Thoracic aorta (tissue), 2 donors: ENCODE measurements around the gene SORD. TPM values are rescaled to one million over a fixed set of nuclear protein-coding genes. Genes with fewer than 3 reads are reported as not detected.
A peak's percentile ranks its signal among the peaks of the same experiment; 100 is the strongest.

Experiments
- ATAC-seq: fragments of 150-250 bp; one replicate; pipeline ENCODE4 v1.8.0; 2017; ENCODE audit warnings: low read depth; ENCODE audit not compliant: insufficient number of reproducible peaks, low FRiP score
- DNase-seq: peaks from one replicate; pipeline ENCODE4 v3.0.0-alpha.2; 2020; ENCODE audit warnings: low spot score
- H3K27ac ChIP-seq, 2 donors: fragments of 200-600 bp; sonication (generic); 1 replicate in 1 of 2; 2 replicates in 1 of 2; pipeline ENCODE4 v1.5.1; 2016; ENCODE audit warnings: mild to moderate bottlenecking in 2 of 2, moderate library complexity in 2 of 2
- H3K27me3 ChIP-seq: fragments of 200-600 bp; sonication (generic); replicated peaks from 2 replicates; pipeline ENCODE4 v1.6.0; 2016; ENCODE audit warnings: mild to moderate bottlenecking; ENCODE audit not compliant: insufficient read depth
- H3K36me3 ChIP-seq: fragments of 200-600 bp; sonication (generic); one replicate; pipeline ENCODE4 v1.5.1; 2016
- H3K4me1 ChIP-seq, 2 donors: fragments of 200-600 bp; sonication (generic); 1 replicate in 1 of 2; 2 replicates in 1 of 2; pipeline versions ENCODE4 v1.5.1 to v1.6.0; 2016; ENCODE audit warnings: low read depth in 2 of 2, mild to moderate bottlenecking in 1 of 2; ENCODE audit not compliant: control insufficient read depth in 1 of 2
- H3K4me3 ChIP-seq: fragments of 200-600 bp; sonication (generic); 2 replicates; pipeline ENCODE4 v1.5.1; 2016; ENCODE audit warnings: mild to moderate bottlenecking
- H3K9me3 ChIP-seq: fragments of 200-600 bp; sonication (generic); 2 replicates; pipeline ENCODE4 v1.5.1; 2016
- CTCF ChIP-seq: fragments of 200-600 bp; sonication (generic); IDR thresholded peaks from one replicate; pipeline ENCODE4 v1.5.1; 2019; ENCODE audit warnings: antibody characterized with exemption
- total RNA-seq, 2 donors: library from RNA; depleted of rRNA; stranded (reverse); fragments of >200 nt; gene quantifications; one replicate each; pipeline versions ENCODE4 v1.1.0 to v1.2.3, GENCODE V29; 2016

Gene SORD
- total RNA-seq, 2 donors from 2014 or later: 6.6 to 10.7 TPM

- ATAC-seq: no peak
- TF ChIP-seq CTCF: peak; percentile 33
- Histone ChIP-seq H3K9me3 (no peaks in the 10 kb centered on the region), H3K27ac (no peak overlapping the region), H3K4me1 (peaks cover 0 to 7% of the 10 kb centered on the region in 2 donors), H3K4me3 (no peak overlapping the region), H3K36me3 (no peaks in the 10 kb centered on the region), H3K27me3 (no peaks in the 10 kb centered on the region)
- no peak for DNase-seq
These were observed 103.7 kb downstream of the SORD start for GRCh38 chr15:45126535-45127158.

Other genes starting within 250 kb of the SORD start
- not detected for gene TERB2, start 66.5 kb upstream of the SORD start, total RNA-seq
- gene DUOX2, start 91.0 kb downstream of the SORD start, total RNA-seq: under 1 TPM in 1 of 2 donors, not detected in 1; 0.42 TPM
- not detected for gene DUOXA2, start 91.1 kb downstream of the SORD start, total RNA-seq
- gene DUOXA1, start 106.7 kb downstream of the SORD start, total RNA-seq: 1 to 10 TPM in 1 of 2 donors, not detected in 1; 6.8 TPM
- under 1 TPM; 0.56 to 0.68 TPM for gene DUOX1, start 106.8 kb downstream of the SORD start, total RNA-seq
- gene SHF, start 164.8 kb downstream of the SORD start, total RNA-seq: 10 to 100 TPM; 15.1 to 18.7 TPM
- not detected for gene SLC28A2, start 229.0 kb downstream of the SORD start, total RNA-seq